IMR-90 (cell line): ENCODE measurements around the gene UBE2QL1. TPM values are rescaled to one million over a fixed set of nuclear protein-coding genes. Genes with fewer than 3 reads are reported as not detected.

Source experiments
- ATAC-seq: fragments of 200-7000 bp; cut with Tn5 transposase; 2 replicates; pipeline ENCODE4 v1.9.1; 2020; ENCODE audit warnings: low read depth, mild to moderate bottlenecking, moderate library complexity
- BruUV-seq: library from RNA; stranded (reverse); fragments of 400-500 nt; replicated peaks from 2 replicates; lab custom pipeline; 2021; lab: Mats Ljungman, UMichigan
- CTCF ChIA-PET: fragments of 300-600 bp; formaldehyde crosslinking; extraction: SDS; loops from one replicate; lab custom pipeline; 2021; ENCODE audit warnings: antibody characterized with exemption; lab: Yijun Ruan, JAX
- POLR2A ChIA-PET: fragments of 300-600 bp; sonication (Branson Sonifier 250); formaldehyde crosslinking; loops from one replicate; lab custom pipeline; 2022; ENCODE audit warnings: antibody characterized with exemption; ENCODE audit not compliant: unreplicated experiment; lab: Charles Lee
- DNase-seq: peaks from one replicate; pipeline ENCODE4 v3.0.0; 2013
- H2AFZ ChIP-seq: replicated peaks from 2 replicates; pipeline ENCODE3; 2013; ENCODE audit warnings: low read length, mild to moderate bottlenecking; ENCODE audit not compliant: poor library complexity
- H2AK5ac ChIP-seq: 2 replicates; pipeline ENCODE4 v1.6.1; 2013; ENCODE audit warnings: low read depth, low read length, inconsistent platforms
- H2AK9ac ChIP-seq: replicated peaks from 2 replicates; pipeline ENCODE3; 2013; ENCODE audit warnings: mild to moderate bottlenecking, low read depth, low read length, moderate library complexity; ENCODE audit not compliant: poor library complexity
- H2BK120ac ChIP-seq: 2 replicates; pipeline ENCODE4 v1.6.1; 2013; ENCODE audit warnings: low read depth, low read length, inconsistent platforms
- H2BK15ac ChIP-seq: 3 replicates; pipeline ENCODE4 v1.6.1; 2013; ENCODE audit warnings: low read depth, low read length, inconsistent platforms
- H2BK20ac ChIP-seq: 2 replicates; pipeline ENCODE4 v1.6.1; 2013; ENCODE audit warnings: low read depth, mild to moderate bottlenecking, inconsistent platforms, low read length, moderate library complexity
- H2BK5ac ChIP-seq: 2 replicates; pipeline ENCODE4 v1.6.1; 2013; ENCODE audit warnings: mild to moderate bottlenecking, low read depth, low read length, inconsistent platforms; ENCODE audit not compliant: poor library complexity, severe bottlenecking
- H3K14ac ChIP-seq: replicated peaks from 2 replicates; pipeline ENCODE4 v1.6.1; 2013; ENCODE audit warnings: low read depth, low read length, inconsistent platforms
- H3K18ac ChIP-seq: 2 replicates; pipeline ENCODE4 v1.6.1; 2013; ENCODE audit warnings: low read depth, low read length, control low read depth
- H3K23ac ChIP-seq: 2 replicates; pipeline ENCODE4 v1.6.1; 2013; ENCODE audit warnings: low read depth, low read length, inconsistent platforms
- H3K27ac ChIP-seq: 2 replicates; pipeline ENCODE4 v1.5.1; 2013; ENCODE audit warnings: mild to moderate bottlenecking, control low read depth, low read length; ENCODE audit not compliant: insufficient read depth
- H3K27me3 ChIP-seq: 2 replicates; pipeline ENCODE4 v1.6.1; 2013; ENCODE audit warnings: low read length; ENCODE audit not compliant: control insufficient read depth, insufficient read depth
- H3K36me3 ChIP-seq: 2 replicates; pipeline ENCODE4 v1.6.1; 2013; ENCODE audit warnings: low read length, mixed read lengths; ENCODE audit not compliant: control insufficient read depth, insufficient read depth
- H3K4ac ChIP-seq: 2 replicates; pipeline ENCODE4 v1.6.1; 2013; ENCODE audit warnings: low read depth, low read length, inconsistent platforms
- H3K4me1 ChIP-seq: 2 replicates; pipeline ENCODE4 v1.6.1; 2013; ENCODE audit warnings: low read length, mixed read lengths; ENCODE audit not compliant: control insufficient read depth, insufficient read depth
- H3K4me2 ChIP-seq: 2 replicates; pipeline ENCODE4 v1.6.1; 2013; ENCODE audit warnings: low read depth, mild to moderate bottlenecking, control low read depth, low read length, moderate library complexity
- H3K4me3 ChIP-seq: 2 replicates; pipeline ENCODE4 v1.5.1; 2013; ENCODE audit warnings: low read depth, mild to moderate bottlenecking, control low read depth, low read length, moderate library complexity; ENCODE audit not compliant: insufficient read depth
- H3K56ac ChIP-seq: 2 replicates; pipeline ENCODE4 v1.6.1; 2013; ENCODE audit warnings: low read length, inconsistent platforms; ENCODE audit not compliant: insufficient read depth; ENCODE audit errors: extremely low read depth
- H3K79me1 ChIP-seq, 2 experiments: 2 replicates each; pipeline ENCODE4 v1.6.1; 2013; ENCODE audit warnings: low read length in 2 of 2, inconsistent platforms in 1 of 2, low read depth in 1 of 2
- H3K9ac ChIP-seq: 2 replicates; pipeline ENCODE4 v1.6.1; 2013; ENCODE audit warnings: low read depth, low read length, control low read depth
- H3K9me1 ChIP-seq: 2 replicates; pipeline ENCODE4 v1.6.1; 2013; ENCODE audit warnings: low read length, inconsistent platforms; ENCODE audit not compliant: insufficient read depth
- H3K9me3 ChIP-seq: 2 replicates; pipeline ENCODE4 v1.6.1; 2013; ENCODE audit warnings: low read length; ENCODE audit not compliant: control insufficient read depth, insufficient read depth
- H4K20me1 ChIP-seq: 2 replicates; pipeline ENCODE4 v1.6.1; 2013; ENCODE audit warnings: low read length, inconsistent platforms; ENCODE audit not compliant: insufficient read depth
- H4K5ac ChIP-seq: 2 replicates; pipeline ENCODE4 v1.6.1; 2013; ENCODE audit warnings: mild to moderate bottlenecking, low read depth, low read length, control low read depth
- H4K8ac ChIP-seq, 2 experiments: 2 replicates each; pipeline ENCODE4 v1.6.1; 2013; ENCODE audit warnings: low read depth in 2 of 2, low read length in 2 of 2, control low read depth in 1 of 2, inconsistent platforms in 1 of 2
- H4K91ac ChIP-seq: 2 replicates; pipeline ENCODE4 v1.6.1; 2013; ENCODE audit warnings: low read depth, low read length, inconsistent platforms; ENCODE audit not compliant: insufficient read depth
- CEBPB ChIP-seq: IDR thresholded peaks from 2 replicates; pipeline ENCODE4 v1.6.1; 2012; ENCODE audit warnings: low read depth, low read length, improper control_type of control experiment
- CHD1 ChIP-seq: IDR thresholded peaks from 2 replicates; pipeline ENCODE4 v1.6.1; 2012; ENCODE audit warnings: low read depth, low read length, improper control_type of control experiment
- CTCF ChIP-seq: conservative IDR thresholded peaks from 2 replicates; pipeline ENCODE4 v1.5.1; 2012; ENCODE audit warnings: mild to moderate bottlenecking, low read depth, low read length, improper control_type of control experiment
- MAZ ChIP-seq: IDR thresholded peaks from 2 replicates; pipeline ENCODE4 v1.6.1; 2012; ENCODE audit warnings: low read depth, mild to moderate bottlenecking, low read length, improper control_type of control experiment, moderate library complexity, borderline replicate concordance
- MXI1 ChIP-seq: IDR thresholded peaks from 2 replicates; pipeline ENCODE4 v1.6.1; 2012; ENCODE audit warnings: low read depth, mild to moderate bottlenecking, low read length, moderate library complexity, borderline replicate concordance
- NFE2L2 ChIP-seq: fragments of 150-350 bp; IDR thresholded peaks from 2 replicates; pipeline ENCODE4 v1.6.1; 2016; ENCODE audit warnings: low read depth, mild to moderate bottlenecking, low read length
- RAD21 ChIP-seq: IDR thresholded peaks from 2 replicates; pipeline ENCODE4 v1.6.1; 2012; ENCODE audit warnings: low read length, improper control_type of control experiment
- RFX5 ChIP-seq: IDR thresholded peaks from 2 replicates; pipeline ENCODE4 v1.8.0; 2012; ENCODE audit warnings: low read depth, mild to moderate bottlenecking, low read length, moderate library complexity
- USF2 ChIP-seq: fragments of 150-350 bp; IDR thresholded peaks from 2 replicates; pipeline ENCODE4 v1.6.1; 2017; ENCODE audit warnings: mild to moderate bottlenecking, antibody characterized with exemption, low read length, low read depth
- WGBS, 2 experiments: methylation state at CpG; one replicate each; pipeline versions ENCODE4 v1.1.5 to v1.1.7; 2013; ENCODE audit warnings: missing lambda C conversion rate in 2 of 2; ENCODE audit not compliant: insufficient read length in 1 of 2; ENCODE audit errors: extremely low coverage in 2 of 2; 5-methylcytosine and 5-hydroxymethylcytosine counted together
- dilution Hi-C: fragments of 300-500 bp; cut with HindIII; formaldehyde crosslinking; loops from one replicate; pipeline ENCODE4 v1.14.3; 2018; ENCODE audit warnings: low sequenced_read_pairs; ENCODE audit not compliant: unreplicated experiment
- in situ Hi-C: fragments of 300-500 bp; cut with MboI; formaldehyde crosslinking; loops from 3 replicates; pipeline ENCODE4 v1.14.3; 2019; ENCODE audit warnings: low sequenced_read_pairs, inconsistent platforms, mixed read lengths
- intact Hi-C: fragments of 100-400 bp; cut with micrococcal nuclease; formaldehyde crosslinking; loops from 2 replicates; pipeline ENCODE4 v1.10.0; 2022
- polyA plus RNA-seq, 3 experiments: library from polyadenylated mRNA; depleted of rRNA; stranded (reverse); fragments of >200 nt; gene quantifications; 2 replicates each; pipeline ENCODE4 v1.2.3, GENCODE V29; 2012; ENCODE audit warnings: low replicate concordance in 1 of 3
- total RNA-seq: library from RNA; depleted of rRNA; stranded (reverse); fragments of >200 nt; gene quantifications from 2 replicates; pipeline ENCODE4 v1.2.3, GENCODE V29; 2012

The UBE2QL1 gene
- total and polyA plus RNA-seq, 2 of the 4 experiments (the other 2 are of a cell fraction): not detected

- no TSS peak for BruUV-seq
- intact Hi-C loops: loop anchor here (10.0 kb wide), 1 partner anchor 940 kb away; no protein-coding TSS in a partner anchor
- dilution Hi-C loops: no loop called here
- Histone ChIP-seq H2BK15ac (no peak overlapping the region), H2AFZ (no peak overlapping the region), H2BK120ac (no peak overlapping the region), H2AK9ac (no peak overlapping the region), H3K9me3 (no peaks in the 10 kb centered on the region), H2BK5ac (no peak overlapping the region), H3K4me3 (no peak overlapping the region), H3K27me3 (no peaks in the 10 kb centered on the region), H3K79me1 (no peaks in the 10 kb centered on the region), H4K5ac (no peak overlapping the region), H3K56ac (no peak overlapping the region), H2BK20ac (no peak overlapping the region), H3K27ac (no peak overlapping the region), H3K4me1 (no peaks in the 10 kb centered on the region), H3K4ac (no peak overlapping the region), H3K18ac (no peak overlapping the region), H4K8ac (no peak overlapping the region), H3K9me1 (no peaks in the 10 kb centered on the region), H3K36me3 (no peaks in the 10 kb centered on the region), H4K20me1 (no peaks in the 10 kb centered on the region), H3K14ac (no peak overlapping the region), H4K91ac (no peak overlapping the region), H3K23ac (no peak overlapping the region), H2AK5ac (no peak overlapping the region), H3K4me2 (no peak overlapping the region), H3K9ac (no peak overlapping the region)
- no peak for TF ChIP-seq NFE2L2
- no peak for TF ChIP-seq CTCF
- no peak for TF ChIP-seq RAD21
- TF ChIP-seq MAZ: no peak
- TF ChIP-seq CEBPB: no peak
- no peak for TF ChIP-seq USF2
- TF ChIP-seq CHD1: no peak
- no peak for TF ChIP-seq RFX5
- TF ChIP-seq MXI1: no peak
- ATAC-seq (no peak), DNase-seq (no peak)
- 55% methylated on average over 12 of the region's 14 CpGs; no CpG with 5 or more reads in 1 of the 2 experiments for WGBS, 2 experiments
- ChIA-PET POLR2A (no interaction called here), CTCF (interaction anchor here (0.7 kb wide), 1 partner anchor 766 kb away, joined by 3 read pairs; no protein-coding TSS in a partner anchor)
- in situ Hi-C loops: no loop called here
Observed at GRCh38 chr5:6434731-6435130, 13.9 kb upstream of the UBE2QL1 start.
